Epithelial cell of alveolus of lung (primary cell): ENCODE data around the gene CLEC3B. TPM values are rescaled to one million over a fixed set of nuclear protein-coding genes. Genes with fewer than 3 reads are reported as not detected.

Source experiments
- total RNA-seq: library from RNA; depleted of rRNA; stranded (reverse); fragments of >200 nt; gene quantifications from 2 replicates; pipeline ENCODE4 v1.2.1, GENCODE V29; 2015

The CLEC3B gene
- total RNA-seq: 0.52 and 1.7 TPM in 2 replicates

GRCh38 chr3:45026038-45026437 lies at the start of gene CLEC3B:
Gene CLEC3B (plus strand): TSS chr3:45026303. CDS start chr3:45026363, 60 bp downstream.

Other genes with a start within 250 kb of the CLEC3B start
- gene TMEM42, start 164.4 kb upstream of the CLEC3B start, total RNA-seq: 23.3 and 42.2 TPM in 2 replicates
- not detected in 2 replicates for gene TGM4, start 151.7 kb upstream of the CLEC3B start, total RNA-seq
- gene ZDHHC3, start 50.1 kb upstream of the CLEC3B start, total RNA-seq: 60.0 and 73.9 TPM in 2 replicates
- 30.4 and 35.0 TPM in 2 replicates for gene EXOSC7, start 50.1 kb upstream of the CLEC3B start, total RNA-seq
- 19.2 and 76.2 TPM in 2 replicates for gene CDCP1, start 120.1 kb downstream of the CLEC3B start, total RNA-seq
- gene TMEM158, start 200.0 kb downstream of the CLEC3B start, total RNA-seq: 25.3 and 153 TPM in 2 replicates